ENCODE data around the gene DEK.

Gene DEK

DNA sequence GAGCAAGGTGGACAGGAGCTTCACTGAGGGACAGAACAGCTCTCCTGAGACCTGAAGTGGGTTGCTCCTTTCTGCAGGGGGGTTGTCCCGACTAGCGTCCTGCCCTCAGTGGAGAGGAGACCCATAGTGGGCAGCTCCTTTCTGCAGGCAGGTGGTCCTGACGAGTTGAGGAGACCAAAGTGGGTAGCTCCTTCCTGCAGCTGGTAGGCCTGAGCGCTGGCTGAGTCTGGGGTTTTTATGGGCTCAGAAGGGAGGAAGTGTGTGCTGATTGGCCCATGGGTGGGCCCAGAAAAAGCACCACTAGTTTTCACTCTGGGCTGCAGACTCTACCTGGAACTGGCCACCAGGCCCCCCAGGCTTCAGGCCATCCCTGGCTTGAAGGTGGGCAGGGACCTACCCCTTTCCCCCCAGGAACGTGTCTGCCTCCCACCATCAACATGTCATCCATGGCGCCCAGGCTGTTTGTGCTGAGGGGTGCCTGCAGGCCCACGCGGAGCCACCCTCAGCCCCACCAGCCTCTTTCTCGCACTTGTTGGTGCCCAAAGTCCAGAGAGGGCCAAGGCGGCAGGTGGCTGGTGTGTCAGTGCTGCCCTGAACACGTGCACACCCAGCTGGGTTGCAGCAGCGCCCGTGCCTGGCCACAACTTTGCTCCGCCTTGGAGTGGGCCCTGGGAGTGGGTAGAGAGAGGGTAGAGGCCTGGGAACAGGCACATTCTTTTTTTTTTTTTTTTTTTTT, 1.6 kb upstream of the DEK start:
- no peak for DNase-seq

DNA sequence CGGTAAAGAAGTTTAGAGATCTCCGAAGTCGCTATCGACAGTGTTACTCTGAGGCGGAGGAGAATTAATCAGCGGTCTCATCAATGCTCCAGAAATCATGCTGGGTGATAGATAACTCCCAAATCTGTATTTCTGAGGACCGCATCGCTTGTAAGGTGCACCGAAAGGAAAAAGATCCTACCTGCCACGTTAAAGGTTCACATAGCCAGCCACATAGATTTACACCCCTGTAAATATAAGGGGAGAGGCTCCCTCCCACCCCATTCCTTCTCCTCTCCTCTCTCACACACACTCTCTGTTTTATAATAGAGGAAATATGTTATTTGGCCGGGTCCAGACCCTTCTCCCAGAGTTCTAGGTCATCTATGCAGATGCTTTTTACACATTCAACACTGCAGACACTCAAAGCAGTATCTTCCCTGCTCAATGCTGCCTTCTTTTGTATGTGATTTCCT, 620 bp upstream of the DEK start:
- DNase-seq = no peak

DNA sequence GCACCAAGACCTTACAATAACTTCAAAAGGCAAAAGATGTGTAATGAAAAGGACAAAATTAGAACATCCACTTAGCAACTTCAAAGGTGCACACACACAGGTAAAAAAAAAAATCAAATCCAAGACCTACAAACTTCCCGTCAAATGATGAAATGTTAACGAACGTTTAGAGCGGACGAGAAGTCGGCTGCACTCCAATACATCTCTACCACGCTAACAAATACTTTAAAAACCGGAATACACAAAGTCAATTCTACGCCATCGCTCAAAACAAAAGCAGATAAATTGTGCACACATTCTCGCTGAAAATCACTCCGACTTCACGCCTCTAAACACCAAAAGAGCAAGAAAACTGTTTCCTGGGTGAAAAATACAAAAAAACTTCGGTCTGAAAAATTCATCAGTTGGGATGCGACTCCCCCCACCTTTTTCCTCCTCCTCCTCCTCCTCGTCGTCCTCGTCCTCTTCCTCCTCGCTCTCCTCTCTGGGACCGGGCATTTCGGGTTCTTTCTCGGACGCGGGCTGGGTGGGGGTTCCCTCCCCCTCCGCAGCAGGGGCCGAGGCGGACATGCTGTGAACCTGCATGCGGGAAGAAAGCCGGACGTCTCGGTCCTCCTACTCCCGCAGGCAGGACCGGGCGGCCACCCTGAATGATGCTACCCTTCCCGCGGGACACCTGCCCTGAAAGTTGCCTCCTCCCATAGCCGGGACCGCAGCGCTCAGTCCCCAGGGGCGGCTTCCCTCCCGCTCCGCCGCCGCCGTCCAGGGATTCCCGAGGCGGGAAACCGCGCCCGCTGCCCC, 712 bp downstream of the DEK start:
- DNase-seq = peak in 2 of 5 donors; percentile 17 to 35

DNA sequence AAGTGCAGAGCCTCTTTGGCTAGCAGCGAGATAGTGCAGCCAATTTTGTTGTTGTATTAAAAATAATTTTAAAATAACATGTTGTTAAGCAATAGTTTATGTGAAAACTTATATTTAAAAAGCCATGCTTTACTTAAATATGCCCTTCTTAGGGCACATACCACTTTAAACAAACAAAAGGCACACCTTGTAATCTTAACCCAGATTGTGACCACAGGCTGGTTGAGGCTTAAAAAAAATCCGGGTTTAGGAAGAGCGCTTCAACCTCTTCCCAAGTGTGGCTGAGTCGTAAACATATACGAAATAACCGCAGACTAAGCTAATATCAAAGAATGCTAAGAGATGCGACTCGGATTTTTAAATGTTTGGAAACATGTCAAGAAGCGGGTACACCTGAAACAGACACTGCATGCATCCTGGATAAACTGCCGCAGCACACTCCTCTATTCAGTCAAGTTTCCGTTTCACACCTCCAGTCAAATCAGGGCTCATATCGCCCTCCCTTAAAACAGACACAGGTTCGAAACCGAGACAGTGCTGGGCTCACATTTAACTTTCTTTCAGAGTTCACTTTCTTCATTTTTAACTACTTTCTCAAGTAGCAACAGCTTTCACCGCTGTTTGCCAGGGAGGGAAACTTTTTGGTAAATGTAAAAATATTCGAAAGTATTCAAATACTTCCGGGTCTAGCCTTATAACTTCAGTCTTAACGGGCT, 1.5 kb downstream of the DEK start:
- DNase-seq = peak in 2 of 5 donors; percentile 28 to 78

DNA sequence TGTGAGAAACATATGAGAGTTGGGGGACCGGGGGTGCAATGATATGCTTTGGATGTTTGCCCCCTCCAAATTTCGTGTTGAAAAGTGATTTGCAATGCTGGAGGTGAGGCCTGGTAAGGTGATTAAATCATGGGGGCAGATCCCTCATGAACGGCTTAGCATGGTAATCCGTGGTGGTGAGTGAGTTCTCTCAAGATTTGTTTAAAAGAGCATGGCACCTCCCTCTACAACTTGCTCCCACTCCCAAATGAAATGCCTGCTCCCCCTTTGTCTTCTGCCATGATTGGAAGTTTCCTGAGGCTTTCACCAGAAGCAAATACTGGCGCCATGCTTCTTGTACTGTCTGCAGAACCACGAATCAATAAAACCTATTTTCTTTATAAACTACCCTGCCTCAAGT, 2.5 kb downstream of the DEK start:
- no peak for DNase-seq

DNA sequence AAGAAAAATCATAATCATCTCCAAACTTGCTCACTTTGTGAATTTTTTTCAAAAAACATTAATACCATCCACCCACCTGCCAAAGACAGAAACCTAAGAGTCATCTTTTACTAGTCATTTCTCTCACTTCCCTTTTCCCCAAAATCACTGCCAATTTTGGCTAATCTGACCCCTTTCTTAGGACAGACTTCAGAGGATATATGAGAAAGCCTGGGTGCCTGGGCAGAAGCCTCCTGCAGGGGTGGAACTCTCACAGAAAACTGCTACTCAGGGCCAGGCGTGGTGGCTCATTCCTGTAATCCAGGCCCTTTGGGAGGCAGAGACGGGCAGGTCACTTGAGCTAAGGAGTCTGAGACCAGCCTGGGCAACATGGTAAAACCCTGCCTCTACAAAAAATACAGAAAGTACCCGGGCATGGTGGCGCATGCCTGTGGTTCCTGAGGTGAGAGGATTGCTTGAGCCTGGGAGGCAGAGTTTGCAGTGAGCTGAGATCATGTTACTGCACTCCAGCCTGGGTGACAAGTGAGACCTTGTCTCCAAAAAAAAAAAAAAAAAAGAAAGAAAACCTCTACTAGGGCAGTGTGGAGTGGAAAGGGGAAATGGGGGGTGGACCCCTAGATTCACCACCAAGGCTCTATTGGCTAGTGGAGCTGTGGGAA, 3.8 kb downstream of the DEK start:
- DNase-seq = peak in 1 of 5 donors; percentile 23

DNA sequence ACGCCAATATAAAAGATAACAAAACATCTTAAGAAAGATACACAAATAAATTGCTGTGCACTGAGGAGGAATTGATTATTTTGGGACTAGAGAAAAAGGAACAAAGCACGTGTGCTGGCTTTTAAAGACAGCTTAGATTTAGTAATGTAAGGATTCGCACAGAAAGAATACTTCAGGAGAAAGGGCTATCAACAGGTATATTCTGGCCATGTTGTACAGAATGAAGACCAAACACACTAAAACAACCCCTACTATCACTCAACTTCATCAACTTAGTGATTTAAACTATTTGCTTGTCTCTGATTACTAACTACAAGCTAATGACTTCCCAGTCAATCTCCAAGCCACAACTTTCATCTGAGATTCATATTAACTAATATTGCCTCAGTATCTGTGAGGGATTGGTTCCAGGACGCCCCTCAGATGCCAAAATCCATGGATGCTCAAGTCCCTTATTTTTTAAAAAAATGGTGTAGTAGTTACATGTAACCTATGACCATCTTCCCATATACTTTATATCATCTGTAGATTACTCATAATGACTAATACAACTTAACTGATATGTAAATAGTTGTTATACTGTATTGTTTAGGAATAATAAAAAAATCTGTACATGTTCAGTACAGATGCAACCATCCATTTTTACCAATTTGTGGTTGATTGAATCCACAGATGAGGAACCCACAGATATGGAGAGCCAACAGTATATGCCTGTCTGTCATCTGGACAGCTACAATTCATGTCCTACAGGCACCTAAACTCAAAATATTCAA, 4.5 kb downstream of the DEK start:
- no peak for DNase-seq

DNA sequence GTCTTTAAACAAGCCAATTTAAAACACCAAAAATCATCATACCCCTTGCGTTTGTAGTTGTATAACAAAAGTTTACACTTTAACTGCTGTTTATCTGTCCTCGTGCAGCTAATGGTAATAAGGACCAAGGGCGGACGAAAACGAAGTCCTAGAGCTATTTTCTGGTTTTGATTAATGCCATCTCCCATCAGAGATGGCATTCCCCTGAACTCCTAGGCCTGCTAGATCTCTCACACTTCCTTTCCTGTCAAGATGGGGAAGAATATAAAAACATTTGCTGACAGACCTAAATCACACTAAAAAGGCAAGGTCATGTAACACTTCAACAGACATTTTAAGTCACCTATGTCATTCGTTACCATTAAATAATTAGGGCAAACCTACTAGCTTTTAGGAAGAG, 9.5 kb downstream of the DEK start:
- DNase-seq = no peak

DNA sequence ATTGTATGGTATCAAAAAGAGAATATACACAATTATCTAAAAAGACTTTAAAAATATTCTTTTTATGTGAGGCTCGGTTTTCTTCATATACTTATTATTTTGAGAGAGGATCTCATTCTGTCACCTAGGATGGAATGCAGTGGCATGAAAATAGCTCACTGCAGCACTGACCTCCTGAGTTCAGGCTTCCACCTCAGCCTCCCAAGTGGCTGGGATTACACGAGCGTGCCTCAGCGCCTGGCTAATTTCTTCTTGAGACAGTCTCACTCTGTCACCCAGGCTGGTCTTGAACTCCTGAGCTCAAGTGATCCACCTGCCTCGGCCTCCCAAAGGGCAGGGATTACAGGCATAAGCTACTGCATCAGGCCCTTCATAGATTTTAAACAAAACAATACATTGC, 10.7 kb downstream of the DEK start:
- DNase-seq = no peak

DNA sequence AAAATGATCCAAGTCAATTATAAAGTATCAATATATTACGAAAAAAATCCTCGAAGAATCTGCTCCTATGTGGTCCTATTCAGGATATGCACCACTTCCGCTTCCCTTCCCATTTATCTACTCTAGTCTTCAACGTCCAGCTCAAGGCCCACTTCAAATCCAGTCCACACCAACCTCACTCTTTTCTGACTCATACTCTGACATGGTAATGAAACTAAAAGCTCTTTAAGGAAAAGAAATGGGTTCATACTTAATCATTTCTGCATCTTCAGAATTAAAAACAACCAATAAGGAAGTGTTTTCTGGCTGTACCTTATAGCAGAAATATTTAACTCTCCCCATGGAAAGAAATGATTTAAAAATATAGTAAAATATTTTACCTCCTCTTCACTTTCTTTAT, 15.1 kb downstream of the DEK start:
- no peak for DNase-seq

DNA sequence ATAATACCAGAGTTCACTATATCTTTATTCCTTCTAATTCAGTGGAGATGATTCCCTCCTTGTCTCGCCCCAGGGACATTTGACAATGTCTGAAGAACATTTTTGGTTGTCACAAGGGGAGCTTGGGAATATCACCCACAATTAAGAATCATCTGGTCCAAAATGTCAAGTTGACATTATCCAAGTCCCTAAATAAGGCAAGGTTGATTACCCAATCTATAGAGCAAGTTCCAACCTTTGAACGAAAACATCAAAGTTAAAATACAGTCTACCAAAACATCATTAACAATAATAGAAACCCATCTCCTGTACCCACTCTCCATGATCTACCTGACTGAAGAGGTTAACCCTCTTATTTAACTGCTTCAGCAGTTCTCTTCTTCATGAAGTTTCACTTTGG, 15.6 kb downstream of the DEK start:
- no peak for DNase-seq

DNA sequence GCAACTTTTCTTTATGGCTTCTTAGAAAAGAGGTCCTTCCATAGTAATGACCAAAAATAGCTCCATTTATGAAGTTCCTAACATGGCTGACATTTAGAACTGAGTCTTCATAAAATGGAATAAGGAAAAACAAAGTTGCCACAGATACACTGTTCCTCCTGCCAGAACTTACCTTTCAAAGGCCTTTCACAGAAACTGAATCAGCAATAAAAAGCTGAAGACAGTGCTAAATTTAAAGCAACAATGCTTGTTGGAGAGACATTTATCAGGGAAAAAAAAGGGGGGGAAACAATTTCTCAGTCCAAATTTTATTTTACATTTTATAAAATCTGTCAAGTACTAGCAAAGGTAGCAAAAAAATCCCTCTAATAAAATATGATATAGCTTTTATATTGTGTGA, 17.3 kb downstream of the DEK start:
- no peak for DNase-seq

DNA sequence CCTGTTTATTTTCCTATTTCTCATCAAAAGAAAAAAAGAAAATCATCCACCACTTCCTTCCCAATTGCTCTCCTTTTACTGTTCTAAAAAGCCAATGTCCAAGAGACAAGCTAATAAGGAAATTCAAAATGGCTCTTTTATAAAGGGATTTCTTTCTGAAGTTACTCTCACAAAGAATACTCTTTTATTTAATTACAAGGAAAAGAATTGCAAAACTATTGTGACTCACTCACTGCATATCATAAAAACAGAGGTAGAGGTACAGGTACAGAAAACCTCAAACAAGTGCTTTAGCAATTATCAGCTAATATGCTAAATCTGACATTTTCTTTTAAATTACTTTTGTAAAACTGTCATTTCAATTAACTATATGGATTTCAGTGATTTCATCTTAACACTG, 18.1 kb downstream of the DEK start:
- DNase-seq = no peak

DNA sequence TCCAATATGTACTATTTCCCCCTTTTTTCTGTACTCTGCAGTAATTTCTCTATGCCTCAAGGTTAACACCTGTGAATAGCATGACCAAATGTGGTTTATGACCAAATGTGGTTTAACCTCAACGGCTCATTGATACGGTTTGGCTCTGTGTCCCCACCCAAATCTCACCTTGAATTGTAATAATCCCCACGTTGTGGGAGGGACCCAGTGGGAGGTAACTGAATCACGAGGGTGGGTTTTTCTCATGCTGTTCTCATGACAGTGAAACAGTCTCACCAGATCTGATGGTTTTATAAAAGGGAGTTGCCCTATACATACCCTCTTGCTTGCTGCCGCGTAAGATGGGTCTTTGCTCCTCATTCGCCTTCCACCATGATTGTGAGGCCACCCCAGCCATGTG, 18.7 kb downstream of the DEK start:
- DNase-seq = peak in 1 of 5 donors; percentile 33

DNA sequence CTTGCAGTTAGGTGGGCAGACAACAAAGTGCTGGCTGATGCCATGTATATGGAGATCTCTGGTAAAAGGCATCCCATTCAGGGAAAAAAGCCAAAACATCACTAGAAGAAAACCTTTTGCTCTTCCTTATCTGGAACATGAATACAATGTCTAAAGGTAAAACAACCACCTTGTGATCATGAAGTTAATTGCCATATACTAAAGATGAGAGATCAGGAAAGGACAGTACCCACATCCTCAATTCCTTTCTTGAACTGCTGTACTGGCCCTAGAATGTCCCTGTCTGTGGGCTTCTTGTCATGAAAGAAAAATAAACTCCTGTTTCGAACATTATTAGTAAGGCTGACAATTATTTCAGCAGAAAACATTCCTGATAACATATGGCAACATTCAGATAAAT, 19.3 kb downstream of the DEK start:
- no peak for DNase-seq

DNA sequence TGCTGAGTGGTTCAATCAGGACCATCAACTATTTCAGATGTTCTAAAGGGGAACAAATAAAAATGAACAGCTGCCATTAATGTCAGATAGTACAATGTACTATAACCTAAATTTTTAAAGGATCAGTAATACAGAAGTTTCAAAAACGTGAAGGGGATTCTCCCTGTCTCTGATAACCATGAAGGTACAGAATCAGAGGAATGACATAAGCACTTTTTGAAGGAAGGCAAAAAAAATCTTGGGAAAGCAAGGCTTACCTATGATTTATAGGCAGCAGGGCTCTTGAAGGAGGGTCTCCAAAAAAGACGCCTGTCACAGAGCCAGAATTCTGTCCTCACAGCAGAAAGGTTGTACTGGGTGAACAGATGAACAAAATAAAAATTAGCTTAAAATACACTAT, 20.1 kb downstream of the DEK start:
- no peak for DNase-seq

DNA sequence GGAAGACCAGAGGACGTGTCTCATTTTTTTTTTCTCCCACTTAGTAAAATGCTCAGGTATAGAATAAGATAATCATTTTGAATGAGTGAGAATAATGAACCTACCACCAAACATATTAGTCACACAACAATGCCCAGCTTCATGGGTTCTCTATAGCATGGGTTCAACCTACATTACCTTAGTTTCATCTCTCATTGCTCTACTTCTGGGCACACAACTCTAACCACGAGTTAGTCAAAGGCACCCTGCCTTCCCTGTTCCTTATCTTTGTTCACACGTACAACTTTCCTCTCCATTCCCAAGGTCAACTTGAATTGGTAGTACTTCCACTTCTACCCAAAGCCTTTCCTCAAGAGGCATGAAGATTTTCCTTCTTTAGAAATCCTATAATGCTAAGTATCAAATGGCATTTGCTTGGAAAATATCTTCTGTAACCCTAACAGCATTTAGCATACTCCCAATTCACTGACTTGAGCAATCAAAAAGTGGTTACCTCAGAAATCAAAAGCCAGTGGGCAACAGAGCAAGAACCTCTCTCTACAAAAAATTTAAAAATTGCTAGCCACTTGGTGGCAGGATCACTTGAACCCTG, 20.9 kb downstream of the DEK start:
- DNase-seq = no peak

DNA sequence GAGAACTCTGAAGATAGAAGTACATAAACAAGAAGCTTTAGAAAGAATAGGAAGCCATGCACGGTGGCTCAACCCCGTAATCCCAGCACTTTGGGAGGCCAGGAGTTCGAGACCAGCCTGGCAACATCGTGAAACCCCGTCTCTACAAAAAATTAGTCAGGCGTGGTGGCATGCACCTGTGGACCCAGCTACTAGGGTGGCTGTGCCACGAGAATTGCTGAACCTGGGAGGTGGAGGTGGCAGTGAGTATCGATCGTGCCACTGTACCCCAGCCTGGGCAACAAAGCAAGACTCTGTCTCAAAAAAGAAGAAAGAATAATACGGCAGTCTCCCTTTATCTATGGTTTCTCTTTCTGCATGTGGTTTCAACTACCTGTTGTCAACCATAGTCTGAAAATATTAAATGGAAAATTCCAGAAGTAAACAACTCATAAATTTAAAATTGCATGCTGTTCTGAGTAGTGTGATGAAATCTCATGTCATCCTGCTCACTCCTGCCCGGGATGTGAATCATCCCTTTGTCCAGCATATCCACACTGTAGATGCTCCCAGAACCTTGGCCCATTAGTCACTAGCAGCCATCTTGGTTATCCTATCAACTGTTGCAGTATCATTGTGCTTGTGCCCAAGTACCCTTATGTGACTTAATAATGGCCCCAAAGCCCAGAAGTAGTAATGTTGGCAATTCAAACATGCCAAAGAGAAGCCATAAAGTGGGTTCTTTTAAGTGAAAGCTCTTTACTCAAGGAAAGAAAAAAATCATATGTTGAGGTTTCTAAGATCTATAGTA, 22.1 kb downstream of the DEK start:
- DNase-seq = no peak

DNA sequence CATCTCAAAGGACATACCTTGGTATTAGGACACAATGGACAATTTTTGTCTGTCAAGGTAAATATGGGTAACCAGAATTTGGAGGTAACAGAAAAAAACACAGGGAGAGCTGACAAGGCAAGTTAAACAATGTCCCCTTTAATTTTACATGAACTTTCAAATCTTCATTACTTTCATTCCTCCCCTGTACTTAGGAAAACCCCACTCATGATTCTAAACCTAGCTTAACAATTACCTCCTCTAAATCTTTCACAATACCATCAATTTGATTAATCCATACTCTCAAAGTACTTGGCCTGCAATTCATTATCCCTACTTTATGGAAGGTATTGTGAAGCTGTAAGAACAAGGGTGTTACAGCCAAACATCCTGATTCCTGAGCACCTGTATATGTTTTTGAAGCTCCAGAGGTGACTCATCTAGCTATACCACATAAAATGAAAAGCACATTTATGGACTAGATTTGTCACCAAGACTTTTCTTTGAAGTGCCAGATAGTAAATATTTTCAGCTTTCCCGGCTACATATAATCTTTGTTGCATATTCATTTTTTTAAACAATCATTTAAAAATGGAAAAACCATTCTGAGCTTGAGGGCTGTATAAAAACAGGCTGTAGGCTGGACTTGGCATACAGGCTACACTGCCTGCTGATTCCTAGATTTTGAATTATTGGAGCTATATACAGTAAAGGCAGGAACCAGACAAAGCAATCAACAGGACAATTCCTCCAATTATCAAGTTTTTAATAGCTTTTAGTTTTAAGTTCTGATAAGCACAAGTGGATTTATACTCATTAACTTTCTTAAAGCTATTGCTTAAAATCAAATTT, 22.9 kb downstream of the DEK start:
- DNase-seq = no peak

DNA sequence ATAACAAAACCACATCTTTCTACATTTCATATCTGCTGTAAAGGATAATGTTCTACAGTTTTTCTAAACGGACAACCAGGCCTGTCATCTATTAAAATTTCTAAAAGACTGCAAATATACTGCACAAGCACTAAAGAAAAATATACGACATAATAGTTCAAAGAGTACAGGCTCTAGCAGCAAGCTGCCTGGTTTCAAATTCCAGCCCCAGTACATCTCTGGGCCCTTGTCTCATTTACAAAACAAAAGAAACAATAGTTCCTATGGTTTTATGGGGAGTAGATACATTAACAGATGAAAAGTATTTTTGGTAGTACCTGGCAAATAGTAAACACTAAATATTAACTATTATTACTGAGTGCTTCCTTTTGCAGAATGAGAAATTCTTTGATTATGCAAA, 24.1 kb downstream of the DEK start:
- no peak for DNase-seq
